DMS 273 (cell line): Measurements from ENCODE around the gene LONP2.
"Not testable (repeated sequence)": the region's sequence is repeated elsewhere in the genome, so short reads cannot be mapped to it uniquely, and the experiment has no call there.

Experiments used
- DNase-seq: peaks from one replicate; lab custom pipeline; 2025; ENCODE audit not compliant: unreplicated experiment; lab: John Stamatoyannopoulos, UW

LONP2 gene

GRCh38 chr16:48235556-48236136, 8.5 kb upstream of the LONP2 start:
- no peak for DNase-seq

- no peak for DNase-seq
Observed at GRCh38 chr16:48236286-48236685, 7.8 kb upstream of the LONP2 start.

DNA sequence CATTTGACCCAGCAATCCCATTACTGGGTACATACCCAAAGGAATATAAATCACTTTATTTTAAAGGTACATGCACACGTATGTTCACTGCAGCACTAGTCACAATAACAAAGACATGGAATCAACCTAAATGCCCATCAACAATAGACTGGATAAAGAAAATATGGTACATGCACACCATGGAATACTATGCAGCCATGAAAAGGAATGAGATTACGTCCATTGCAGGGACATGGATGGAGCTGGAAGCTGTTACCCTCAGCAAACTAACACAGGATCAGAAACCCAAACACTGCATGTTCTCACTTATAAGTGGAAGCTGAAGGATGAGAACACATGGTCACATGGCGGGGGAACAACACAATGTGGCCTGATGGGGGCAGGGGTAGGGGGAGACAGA, 4.0 kb upstream of the LONP2 start:
- DNase-seq: not testable (repeated sequence)

- peak; percentile 60 for DNase-seq
Observed at GRCh38 chr16:48244863-48245195, 729 bp downstream of the LONP2 start.

GRCh38 chr16:48246066-48246465, 2.0 kb downstream of the LONP2 start:
- DNase-seq: peak; percentile 14

GRCh38 chr16:48247311-48247710, 3.2 kb downstream of the LONP2 start, which contains the start of gene ABCC11:
Gene ABCC11 (minus strand): TSS chr16:48247539. CDS start chr16:48231921, 15,618 bp downstream.
- no peak for DNase-seq

DNA sequence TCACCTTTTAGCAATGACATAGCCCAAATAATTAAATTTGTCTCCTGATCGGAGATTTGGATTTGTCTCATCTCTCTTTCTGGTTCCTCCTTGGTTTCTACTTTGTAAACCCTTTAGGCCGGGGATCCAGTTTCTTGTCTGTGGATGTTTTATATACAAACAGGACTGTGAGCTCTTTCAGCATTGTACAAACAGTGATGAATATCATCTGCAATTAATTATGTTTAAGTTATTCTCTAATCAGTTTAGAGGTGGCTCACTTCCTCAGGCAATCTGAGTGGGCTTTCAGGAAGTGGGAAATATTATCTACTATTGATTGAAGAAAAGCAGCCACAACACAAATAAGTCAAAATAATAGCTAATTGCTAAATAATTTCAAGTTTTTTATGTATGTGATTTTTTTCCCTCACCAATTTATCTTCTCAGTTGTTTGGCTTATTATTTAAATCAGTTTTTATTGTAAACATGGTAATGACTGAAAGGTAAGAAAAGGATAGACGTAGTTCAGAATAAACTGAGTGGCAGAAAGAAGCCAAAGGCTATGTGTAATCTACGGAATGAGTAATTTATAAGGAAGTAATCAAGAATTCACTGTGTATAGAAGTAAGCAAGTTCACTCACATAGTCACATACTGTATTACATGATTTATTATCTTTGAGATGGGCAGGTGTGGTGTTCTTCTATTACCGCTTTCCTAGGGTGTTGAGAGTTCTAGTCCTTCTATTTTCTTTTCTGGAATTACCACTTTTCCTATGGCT, 6.6 kb downstream of the LONP2 start:
- DNase-seq: no peak

- DNase-seq: no peak
Observed at GRCh38 chr16:48252013-48252412, 7.9 kb downstream of the LONP2 start.

DNA sequence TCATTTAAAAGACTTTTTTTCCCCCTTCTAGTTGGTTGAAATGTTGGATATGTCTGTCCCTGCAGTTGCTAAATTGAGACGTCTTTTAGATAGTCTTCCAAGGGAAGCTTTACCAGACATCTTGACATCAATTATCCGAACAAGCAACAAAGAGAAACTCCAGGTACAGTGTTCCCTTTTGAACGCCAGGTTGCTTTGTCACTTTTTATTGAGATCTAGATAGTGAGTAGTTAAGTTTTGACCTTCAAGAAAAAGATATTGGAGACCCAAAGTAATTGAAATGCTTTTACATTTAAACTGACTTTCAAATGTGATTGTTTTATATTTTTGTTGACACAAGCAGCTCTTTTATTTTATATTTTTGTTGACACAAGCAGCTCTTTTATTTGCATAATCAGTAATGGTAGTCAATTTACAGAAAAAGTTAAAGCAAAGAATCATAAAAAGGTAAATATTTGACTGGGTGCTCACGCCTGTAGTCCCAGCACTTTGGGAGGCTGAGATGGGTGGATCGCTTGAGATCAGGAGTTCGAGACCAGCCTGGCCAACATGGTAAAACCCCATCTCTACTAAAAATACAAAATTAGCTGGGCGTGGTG, 12.6 kb downstream of the LONP2 start:
- DNase-seq: no peak

DNA sequence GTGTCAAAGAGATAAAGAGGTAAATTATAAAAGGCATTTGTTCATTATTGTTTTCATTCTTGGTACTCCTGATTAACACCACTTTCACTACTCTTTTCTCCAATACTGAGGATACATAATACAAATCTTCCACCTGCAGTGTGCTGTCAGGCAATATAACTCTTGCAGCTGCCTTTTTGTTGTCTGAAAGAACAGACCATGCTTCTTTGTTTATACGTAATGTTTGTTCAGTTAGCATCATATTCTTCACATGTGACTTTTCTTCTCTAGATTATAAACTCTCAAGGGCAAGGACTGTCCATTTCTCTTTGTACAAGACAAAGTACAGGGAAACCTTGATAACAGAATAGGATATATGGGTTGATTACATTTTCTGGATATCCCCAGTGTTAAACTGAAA, 17.5 kb downstream of the LONP2 start:
- no peak for DNase-seq

GRCh38 chr16:48262631-48263030, 18.5 kb downstream of the LONP2 start:
- no peak for DNase-seq

GRCh38 chr16:48269011-48269410, 24.9 kb downstream of the LONP2 start:
- peak; percentile 18 for DNase-seq

GRCh38 chr16:48271728-48272127, 27.6 kb downstream of the LONP2 start:
- DNase-seq: no peak

GRCh38 chr16:48272837-48273421, 28.8 kb downstream of the LONP2 start:
- no peak for DNase-seq

DNA sequence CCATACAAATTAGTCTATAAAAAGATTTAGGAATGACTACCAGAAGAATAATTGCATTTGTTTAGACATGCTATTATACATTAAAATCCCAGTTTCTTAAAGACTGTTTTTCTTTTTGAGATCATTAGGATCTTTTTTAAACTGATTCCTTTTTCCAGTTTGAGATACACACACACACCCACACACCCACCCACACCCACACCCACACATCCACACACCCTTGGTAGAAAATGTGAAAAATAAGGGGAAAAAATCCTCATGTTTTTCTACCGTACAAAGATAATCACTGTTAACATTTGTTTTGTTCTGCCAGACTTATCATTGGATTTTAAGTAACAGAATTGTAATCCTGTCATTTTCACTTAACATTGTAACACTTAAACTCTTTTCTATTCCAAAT, 30.4 kb downstream of the LONP2 start:
- no peak for DNase-seq

GRCh38 chr16:48276102-48276501, 32.0 kb downstream of the LONP2 start:
- no peak for DNase-seq

- peak; percentile 12 for DNase-seq
Observed at GRCh38 chr16:48277158-48277557, 33.1 kb downstream of the LONP2 start.

GRCh38 chr16:48279199-48279598, 35.1 kb downstream of the LONP2 start:
- DNase-seq: no peak

GRCh38 chr16:48280546-48280945, 36.4 kb downstream of the LONP2 start:
- DNase-seq: no peak

DNA sequence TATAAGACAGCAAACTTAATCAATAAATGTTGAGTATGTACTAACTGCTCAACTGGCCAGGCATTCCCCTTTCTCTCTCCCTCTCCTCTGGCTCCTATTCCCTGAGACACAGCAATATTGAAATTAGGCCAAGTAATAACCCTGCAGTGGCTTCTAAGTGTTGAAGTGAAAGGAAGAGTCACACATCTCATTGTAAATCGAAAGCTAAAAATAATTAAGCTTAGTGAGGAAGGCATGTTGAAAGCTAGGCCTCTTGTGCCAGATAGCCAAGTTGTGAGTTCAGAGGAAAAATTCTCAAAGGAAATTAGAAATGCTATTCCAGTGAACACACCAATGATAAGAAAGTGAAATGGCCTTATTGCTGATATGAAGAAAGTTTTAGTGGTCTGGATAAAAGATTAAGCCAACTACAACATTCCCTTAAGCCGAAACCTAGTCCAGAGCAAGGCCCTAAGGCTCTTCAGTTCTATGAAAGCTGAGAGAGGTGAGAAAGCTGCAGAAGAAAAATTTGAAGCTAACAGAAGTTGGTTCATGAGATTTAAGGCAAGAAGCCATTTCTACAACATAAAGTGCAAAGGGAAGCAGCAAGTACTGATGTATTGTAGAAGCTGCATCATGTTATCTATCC, 38.6 kb downstream of the LONP2 start:
- no peak for DNase-seq

- no peak for DNase-seq
Observed at GRCh38 chr16:48284772-48285409, 40.8 kb downstream of the LONP2 start.
